ENCODE measurements around the gene HSP90AB1. TPM values are rescaled to one million over a fixed set of nuclear protein-coding genes. Genes with fewer than 3 reads are reported as not detected.

HSP90AB1 gene
- total and polyA plus RNA-seq, 9 of the 15 experiments (the other 6 are each of a cell fraction or from before 2014, with no cell fraction given), result 1,780 to 3,358 (median 2,262) TPM

DNA sequence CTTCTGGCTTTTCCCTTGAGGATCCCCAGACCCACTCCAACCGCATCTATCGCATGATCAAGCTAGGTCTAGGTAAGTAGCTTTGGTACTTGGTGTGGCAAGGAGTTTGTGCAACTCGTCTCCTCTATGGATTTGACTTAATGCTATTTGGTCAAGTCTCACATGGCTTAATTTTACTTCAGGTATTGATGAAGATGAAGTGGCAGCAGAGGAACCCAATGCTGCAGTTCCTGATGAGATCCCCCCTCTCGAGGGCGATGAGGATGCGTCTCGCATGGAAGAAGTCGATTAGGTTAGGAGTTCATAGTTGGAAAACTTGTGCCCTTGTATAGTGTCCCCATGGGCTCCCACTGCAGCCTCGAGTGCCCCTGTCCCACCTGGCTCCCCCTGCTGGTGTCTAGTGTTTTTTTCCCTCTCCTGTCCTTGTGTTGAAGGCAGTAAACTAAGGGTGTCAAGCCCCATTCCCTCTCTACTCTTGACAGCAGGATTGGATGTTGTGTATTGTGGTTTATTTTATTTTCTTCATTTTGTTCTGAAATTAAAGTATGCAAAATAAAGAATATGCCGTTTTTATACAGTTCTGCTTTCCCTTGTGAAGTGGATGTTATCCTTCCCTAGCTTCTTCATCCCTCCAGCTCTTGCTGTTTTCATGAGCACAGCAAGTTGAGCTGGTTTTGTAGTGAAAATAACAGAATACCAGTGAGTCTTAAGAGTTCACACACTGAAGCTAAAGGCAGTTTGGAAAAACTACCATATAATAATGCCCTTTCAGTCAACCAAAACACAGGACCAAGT lies 6.6 kb downstream of the HSP90AB1 start (continued):
- TF ChIP-seq FOXK2 (conservative IDR thresholded peaks at IDR 0.05 in 1 of 2, IDR thresholded peaks at IDR 0.05 in 1 of 2; ENCODE audit: low read depth in 2 of 2), result 0 out of 4 replicates have a peak, but pooled peaks of 1 of the 2 experiments have one; percentile 32
- TF ChIP-seq ATF1 (CRISPR knock-in tag; IDR thresholded peaks at IDR 0.05), result no peak
- TF ChIP-seq ATF1 (tag; IDR thresholded peaks at IDR 0.05), result no peak
- TF ChIP-seq, protein P1, sequence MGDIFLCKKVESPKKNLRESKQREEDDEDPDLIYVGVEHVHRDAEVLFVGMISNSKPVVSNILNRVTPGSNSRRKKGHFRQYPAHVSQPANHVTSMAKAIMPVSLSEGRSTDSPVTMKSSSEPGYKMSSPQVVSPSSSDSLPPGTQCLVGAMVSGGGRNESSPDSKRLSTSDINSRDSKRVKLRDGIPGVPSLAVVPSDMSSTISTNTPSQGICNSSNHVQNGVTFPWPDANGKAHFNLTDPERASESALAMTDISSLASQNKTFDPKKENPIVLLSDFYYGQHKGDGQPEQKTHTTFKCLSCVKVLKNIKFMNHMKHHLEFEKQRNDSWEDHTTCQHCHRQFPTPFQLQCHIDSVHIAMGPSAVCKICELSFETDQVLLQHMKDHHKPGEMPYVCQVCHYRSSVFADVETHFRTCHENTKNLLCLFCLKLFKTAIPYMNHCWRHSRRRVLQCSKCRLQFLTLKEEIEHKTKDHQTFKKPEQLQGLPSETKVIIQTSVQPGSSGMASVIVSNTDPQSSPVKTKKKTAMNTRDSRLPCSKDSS (IDR thresholded peaks at IDR 0.05; ENCODE audit: low read depth, partially characterized antibody), result no peak
- 0 out of 2 replicates have a peak, but pooled peaks have one; percentile 41 for TF ChIP-seq CBX1 (IDR thresholded peaks at IDR 0.05; ENCODE audit: low read depth)
- TF ChIP-seq, protein P2, sequence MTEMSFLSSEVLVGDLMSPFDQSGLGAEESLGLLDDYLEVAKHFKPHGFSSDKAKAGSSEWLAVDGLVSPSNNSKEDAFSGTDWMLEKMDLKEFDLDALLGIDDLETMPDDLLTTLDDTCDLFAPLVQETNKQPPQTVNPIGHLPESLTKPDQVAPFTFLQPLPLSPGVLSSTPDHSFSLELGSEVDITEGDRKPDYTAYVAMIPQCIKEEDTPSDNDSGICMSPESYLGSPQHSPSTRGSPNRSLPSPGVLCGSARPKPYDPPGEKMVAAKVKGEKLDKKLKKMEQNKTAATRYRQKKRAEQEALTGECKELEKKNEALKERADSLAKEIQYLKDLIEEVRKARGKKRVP (CRISPR knock-in tag; IDR thresholded peaks at IDR 0.05), result no peak
- TF ChIP-seq PTTG1 (tag; IDR thresholded peaks at IDR 0.05; ENCODE audit: low read depth), result no peak
- peak; percentile 43; the same call in 1 of the 2 replicates for TF ChIP-seq SMAD4 (CRISPR knock-in tag; conservative IDR thresholded peaks at IDR 0.05)
- TF ChIP-seq ZFX (CRISPR knock-in tag; IDR thresholded peaks at IDR 0.05), result no peak
- TF ChIP-seq, protein P3, sequence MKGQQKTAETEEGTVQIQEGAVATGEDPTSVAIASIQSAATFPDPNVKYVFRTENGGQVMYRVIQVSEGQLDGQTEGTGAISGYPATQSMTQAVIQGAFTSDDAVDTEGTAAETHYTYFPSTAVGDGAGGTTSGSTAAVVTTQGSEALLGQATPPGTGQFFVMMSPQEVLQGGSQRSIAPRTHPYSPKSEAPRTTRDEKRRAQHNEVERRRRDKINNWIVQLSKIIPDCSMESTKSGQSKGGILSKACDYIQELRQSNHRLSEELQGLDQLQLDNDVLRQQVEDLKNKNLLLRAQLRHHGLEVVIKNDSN (CRISPR knock-in tag; IDR thresholded peaks at IDR 0.05), result no peak
- no peak for TF ChIP-seq ZNF134 (CRISPR knock-in tag; conservative IDR thresholded peaks at IDR 0.05)
- TF ChIP-seq TBL1XR1 (IDR thresholded peaks at IDR 0.05; ENCODE audit: low read length in 2 of 2), result no peak
- TF ChIP-seq, protein P4, sequence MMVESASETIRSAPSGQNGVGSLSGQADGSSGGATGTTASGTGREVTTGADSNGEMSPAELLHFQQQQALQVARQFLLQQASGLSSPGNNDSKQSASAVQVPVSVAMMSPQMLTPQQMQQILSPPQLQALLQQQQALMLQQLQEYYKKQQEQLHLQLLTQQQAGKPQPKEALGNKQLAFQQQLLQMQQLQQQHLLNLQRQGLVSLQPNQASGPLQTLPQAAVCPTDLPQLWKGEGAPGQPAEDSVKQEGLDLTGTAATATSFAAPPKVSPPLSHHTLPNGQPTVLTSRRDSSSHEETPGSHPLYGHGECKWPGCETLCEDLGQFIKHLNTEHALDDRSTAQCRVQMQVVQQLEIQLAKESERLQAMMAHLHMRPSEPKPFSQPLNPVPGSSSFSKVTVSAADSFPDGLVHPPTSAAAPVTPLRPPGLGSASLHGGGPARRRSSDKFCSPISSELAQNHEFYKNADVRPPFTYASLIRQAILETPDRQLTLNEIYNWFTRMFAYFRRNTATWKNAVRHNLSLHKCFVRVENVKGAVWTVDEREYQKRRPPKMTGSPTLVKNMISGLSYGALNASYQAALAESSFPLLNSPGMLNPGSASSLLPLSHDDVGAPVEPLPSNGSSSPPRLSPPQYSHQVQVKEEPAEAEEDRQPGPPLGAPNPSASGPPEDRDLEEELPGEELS (CRISPR knock-in tag; IDR thresholded peaks at IDR 0.05; ENCODE audit: borderline replicate concordance), result 0 out of 2 replicates have a peak, but pooled peaks have one; percentile 27
- TF ChIP-seq RFX5 (IDR thresholded peaks at IDR 0.05; ENCODE audit: low read depth, low read length), result no peak
- TF ChIP-seq KLF6 (CRISPR knock-in tag; IDR thresholded peaks at IDR 0.05; ENCODE audit: borderline replicate concordance), result no peak
- TF ChIP-seq HIVEP1 (CRISPR knock-in tag; IDR thresholded peaks at IDR 0.05), result no peak
- TF ChIP-seq POLR2A (conservative IDR thresholded peaks at IDR 0.05), result peak; percentile 51; the same call in 1 of the 2 replicates
- TF ChIP-seq POLR2G (IDR thresholded peaks at IDR 0.05; ENCODE audit: low read depth, low read length), result peak; percentile 13; the same call in 1 of the 2 replicates
- TF ChIP-seq SUPT5H (IDR thresholded peaks at IDR 0.05), result 0 out of 2 replicates have a peak, but pooled peaks have one; percentile 7
- TF ChIP-seq POLR2AphosphoS2 (IDR thresholded peaks at IDR 0.05; ENCODE audit: low read length), result 0 out of 2 replicates have a peak, but pooled peaks have one; percentile 31
- no peak for TF ChIP-seq SNIP1 (IDR thresholded peaks at IDR 0.05; ENCODE audit: low read depth)
- no peak for TF ChIP-seq PTBP1 (IDR thresholded peaks at IDR 0.05; ENCODE audit: low read depth, low read length)
- peak; percentile 42; the same call in 1 of the 2 replicates for TF ChIP-seq NCOR1 (IDR thresholded peaks at IDR 0.05)
- no peak for TF ChIP-seq ZNF23 (CRISPR knock-in tag; IDR thresholded peaks at IDR 0.05)

Measured in K562 (cell line).